HG03439 (cell line): Measurements from ENCODE around the gene KRT81.
"Not testable (repeated sequence)": the region's sequence is repeated elsewhere in the genome, so short reads cannot be mapped to it uniquely, and the experiment has no call there.

Experiments used
- ATAC-seq: cut with Tn5 transposase; IDR thresholded peaks from one replicate; pipeline ENCODE4 v1.9.1; 2021; ENCODE audit warnings: mild to moderate bottlenecking, moderate library complexity; ENCODE audit not compliant: unreplicated experiment

Gene KRT81

GRCh38 chr12:52244615-52244994 lies 46.7 kb downstream of the KRT81 start:
- ATAC-seq: no peak

DNA sequence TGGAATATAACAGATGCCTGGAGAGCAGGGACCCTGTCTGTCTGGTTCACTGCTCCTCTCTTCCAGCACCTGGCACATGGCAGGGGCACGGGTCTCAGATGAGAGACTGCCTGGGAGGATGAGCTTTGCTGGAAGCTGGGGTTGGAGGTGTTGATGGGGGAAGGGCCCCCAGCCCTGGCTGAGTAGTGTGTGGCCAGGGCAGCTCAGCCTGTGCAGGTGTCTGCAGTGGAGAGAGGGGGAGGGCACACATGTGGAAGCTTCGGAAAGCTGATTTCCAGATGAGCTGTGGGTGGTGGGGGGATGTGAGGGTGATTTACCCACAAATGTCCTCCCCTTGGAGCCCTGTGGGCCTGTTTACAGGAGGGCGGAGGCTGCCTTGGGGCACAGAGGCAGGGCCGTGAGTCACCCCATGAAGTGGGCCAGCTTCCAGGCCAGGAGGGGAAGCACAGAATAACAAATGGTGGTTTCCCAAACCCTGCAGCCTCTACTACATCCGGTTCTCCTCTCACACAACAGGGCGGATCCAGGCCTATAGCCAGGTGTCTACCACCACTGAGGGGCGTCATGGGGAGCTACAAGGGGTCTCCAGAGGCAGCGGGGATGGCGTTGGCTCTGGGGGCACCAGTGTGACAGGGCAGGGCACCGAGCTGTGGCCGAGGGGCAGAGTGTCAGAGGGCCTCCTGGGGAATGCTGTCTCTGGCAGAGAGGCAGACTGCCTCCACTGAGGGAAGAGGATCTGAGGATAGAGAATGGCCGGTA lies 47.3 kb downstream of the KRT81 start:
- ATAC-seq: peak; percentile 87

DNA sequence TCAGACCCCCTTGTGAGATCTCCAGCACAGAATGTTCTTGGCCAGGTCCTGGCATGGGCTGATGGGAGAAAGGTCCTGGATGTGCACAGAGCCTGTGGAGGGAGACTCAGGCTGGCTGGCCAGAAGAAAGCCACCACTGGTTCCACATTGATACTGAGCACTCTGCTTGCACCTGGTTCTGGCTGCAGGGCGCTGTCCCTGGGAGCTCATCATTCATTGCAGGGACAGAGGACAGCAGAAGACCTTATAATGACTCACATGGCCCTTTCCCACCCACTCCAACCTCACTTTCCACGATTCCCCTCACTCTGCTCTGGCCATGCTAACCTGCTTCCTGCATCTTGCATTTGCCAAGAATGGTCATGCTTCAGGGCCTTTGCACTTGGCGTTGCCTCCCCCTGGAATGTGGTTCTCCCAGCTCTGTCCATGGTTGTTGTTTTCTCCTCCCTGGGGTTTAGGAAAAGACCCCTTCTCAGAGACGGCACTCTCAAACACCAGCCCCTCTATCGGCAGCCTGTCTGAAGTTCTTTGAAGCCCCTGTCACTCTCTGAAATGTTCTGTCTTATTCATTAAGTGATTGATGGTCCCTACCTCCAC lies 48.0 kb downstream of the KRT81 start:
- no peak for ATAC-seq

DNA sequence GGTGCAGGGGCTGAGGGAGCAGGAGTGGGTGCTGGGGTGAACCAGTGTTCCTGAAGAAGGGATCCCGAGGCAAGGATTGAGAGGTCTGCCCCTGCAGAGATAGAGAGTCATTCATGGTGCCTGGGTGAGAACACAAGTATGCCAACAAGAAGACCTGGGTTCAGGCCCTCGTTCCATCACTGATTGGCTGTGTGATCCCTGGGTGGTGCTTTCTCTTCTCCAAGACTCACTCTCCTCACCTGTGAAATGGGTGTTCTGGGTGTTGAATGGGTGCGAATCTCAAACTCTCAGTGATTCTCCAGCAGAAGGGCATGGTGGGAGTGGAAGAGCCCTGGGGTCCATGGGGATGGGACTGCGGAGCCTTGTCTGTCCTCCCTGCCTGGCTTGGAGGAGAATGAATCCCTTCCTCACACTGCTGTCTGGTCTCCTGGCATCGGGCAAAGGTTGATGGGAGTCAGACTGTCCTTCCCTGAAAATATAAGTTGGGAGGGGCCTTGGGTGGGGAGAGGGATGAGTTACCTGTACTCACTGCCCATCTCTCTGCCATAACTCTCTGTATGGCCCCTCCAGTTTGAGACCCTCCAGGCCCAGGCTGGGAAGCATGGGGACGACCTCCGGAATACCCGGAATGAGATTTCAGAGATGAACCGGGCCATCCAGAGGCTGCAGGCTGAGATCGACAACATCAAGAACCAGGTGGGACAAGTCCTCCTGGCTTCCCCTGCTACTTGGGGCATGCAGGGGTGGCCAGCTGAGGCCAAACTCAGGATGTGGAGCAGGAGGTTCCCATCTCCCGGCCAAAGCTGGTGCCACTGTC lies 48.7 kb downstream of the KRT81 start:
- ATAC-seq: no peak

GRCh38 chr12:52241205-52241842 lies 50.0 kb downstream of the KRT81 start:
- ATAC-seq: no peak

- not testable (repeated sequence) for ATAC-seq
These were observed 51.1 kb downstream of the KRT81 start for GRCh38 chr12:52240247-52240646.

- no peak for ATAC-seq
These were observed 51.6 kb downstream of the KRT81 start for GRCh38 chr12:52239767-52240166.

GRCh38 chr12:52238916-52239646 lies 52.3 kb downstream of the KRT81 start:
- no peak for ATAC-seq

GRCh38 chr12:52238207-52238840 lies 53.0 kb downstream of the KRT81 start:
- no peak for ATAC-seq

DNA sequence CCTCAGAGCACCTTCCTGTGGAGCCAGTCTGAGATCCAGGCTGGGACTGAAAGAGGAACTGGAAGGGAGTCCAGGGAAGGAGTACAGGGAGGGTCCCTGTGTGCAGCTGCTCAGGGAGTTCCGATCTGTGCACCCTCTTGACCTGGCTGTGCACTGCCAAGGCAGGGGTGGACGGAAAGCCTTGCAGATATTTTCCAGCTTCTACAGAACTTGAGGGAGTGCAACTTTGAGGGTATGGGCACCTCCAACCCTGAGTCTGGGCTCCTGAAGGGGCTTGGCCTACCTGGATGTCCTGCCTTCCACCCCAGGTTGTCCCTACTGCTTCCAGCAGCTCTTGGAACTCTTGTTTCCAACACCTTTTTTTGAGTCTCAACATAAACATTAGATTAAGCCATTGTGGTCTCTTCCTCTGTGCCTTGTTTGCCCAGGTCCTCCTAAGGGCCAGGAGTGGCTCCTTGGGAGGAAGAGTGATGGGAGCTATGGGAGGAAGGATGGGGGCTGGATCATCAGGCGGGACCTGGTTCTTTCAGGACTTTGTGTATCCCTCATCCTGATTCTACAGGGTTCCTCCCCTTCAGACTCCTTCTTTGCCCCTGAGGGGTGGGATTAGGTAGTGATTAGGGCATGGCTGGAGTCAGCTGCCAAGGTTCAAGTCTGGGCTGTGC lies 54.8 kb downstream of the KRT81 start:
- no peak for ATAC-seq
